TTC549 (cell line): Measurements from ENCODE around the gene CD4.
"Not testable (repeated sequence)": the region's sequence is repeated elsewhere in the genome, so short reads cannot be mapped to it uniquely, and the experiment has no call there.

Source experiments
- FAIRE-seq: peaks from 2 replicates; lab custom pipeline; 2012; peaks lifted over from hg19 to GRCh38; lab: Jason Lieb, UNC

CD4 gene

GRCh38 chr12:6788972-6789924 lies at the start of gene CD4:
Gene CD4 (plus strand): TSS chr12:6789528. CDS start chr12:6800139, 10,611 bp downstream.
- FAIRE-seq, result no peak

GRCh38 chr12:6742080-6742479 lies 47.2 kb upstream of the CD4 start:
- FAIRE-seq, result not testable (repeated sequence)

DNA sequence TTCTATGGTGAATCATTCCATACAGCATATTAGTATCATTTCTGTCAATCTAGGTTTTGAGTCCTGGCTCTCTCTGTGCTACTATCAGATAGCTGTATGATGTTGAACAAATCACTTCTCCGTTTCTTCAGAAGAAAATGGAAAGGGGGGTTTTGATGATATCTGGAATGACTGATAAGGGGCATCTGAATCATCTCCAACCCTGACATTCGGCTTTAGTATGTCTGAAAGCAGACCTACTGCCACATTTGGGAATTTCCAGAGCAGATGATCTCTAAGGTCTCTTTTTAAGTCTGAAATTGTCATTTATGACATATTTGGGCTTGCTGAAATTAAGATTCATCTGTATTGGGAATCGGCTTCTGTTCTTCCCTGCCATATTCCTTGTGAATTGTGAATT lies 46.5 kb upstream of the CD4 start:
- FAIRE-seq, result no peak

GRCh38 chr12:6743300-6743699 lies 46.0 kb upstream of the CD4 start:
- not testable (repeated sequence) for FAIRE-seq

DNA sequence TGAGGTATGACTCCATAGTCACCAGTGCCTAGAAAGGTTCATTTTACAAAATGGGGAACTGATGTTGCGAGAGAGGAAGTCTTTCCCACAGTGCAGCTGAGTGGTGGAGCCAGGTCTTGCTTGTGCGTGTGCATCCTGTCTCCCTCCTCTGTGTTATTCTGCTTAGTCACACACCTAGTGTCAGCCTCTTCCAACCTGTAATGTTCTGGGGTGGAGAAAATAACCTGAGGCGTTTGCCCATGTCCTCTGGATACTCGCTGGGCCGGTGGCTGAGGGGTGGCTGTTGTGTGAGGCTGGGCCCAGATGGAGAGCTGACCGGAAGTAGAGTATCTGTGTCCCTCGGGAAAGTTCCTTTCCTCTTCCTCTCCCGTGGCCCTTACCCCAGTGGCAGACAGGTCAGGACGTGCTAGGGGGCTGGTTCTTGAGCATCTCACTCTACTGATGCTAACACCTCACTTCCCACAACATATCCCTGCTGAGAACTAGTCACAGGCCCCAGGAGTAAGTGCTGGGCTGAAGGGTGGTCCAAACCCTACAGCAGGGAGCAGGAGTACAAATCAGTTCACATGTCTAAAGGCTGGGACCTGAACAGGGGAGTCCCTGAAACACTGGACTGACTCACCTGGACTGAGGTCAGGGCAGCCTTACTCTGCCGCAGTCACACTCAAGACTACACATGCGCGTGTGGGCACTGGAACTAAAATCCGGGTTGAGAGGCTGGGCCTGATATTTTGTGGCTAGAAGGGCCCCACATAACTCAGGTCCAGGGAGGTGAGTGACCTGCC lies 43.4 kb upstream of the CD4 start:
- FAIRE-seq, result no peak

- FAIRE-seq, result no peak
Observed at GRCh38 chr12:6747216-6747615, 42.1 kb upstream of the CD4 start.

DNA sequence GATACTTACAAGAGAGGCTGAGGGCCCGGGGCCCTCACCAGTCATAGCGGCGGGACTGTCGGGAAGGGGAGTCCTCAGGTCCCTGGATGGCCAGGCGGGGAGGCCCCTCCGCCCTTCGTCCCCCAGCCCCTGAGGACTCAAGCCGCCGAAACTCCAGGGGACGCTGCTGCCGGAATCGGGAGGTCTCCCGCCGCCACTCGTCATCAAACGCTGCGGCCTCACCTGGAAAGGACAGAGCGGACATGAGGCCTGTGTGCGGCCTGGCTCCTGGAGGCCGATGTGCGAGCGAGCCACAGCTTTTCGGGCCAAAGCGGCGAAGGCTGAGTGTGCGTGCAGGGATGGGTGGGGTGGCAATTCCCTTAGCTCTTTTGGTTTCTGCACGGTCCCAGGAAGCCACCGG lies 40.6 kb upstream of the CD4 start:
- no peak for FAIRE-seq

DNA sequence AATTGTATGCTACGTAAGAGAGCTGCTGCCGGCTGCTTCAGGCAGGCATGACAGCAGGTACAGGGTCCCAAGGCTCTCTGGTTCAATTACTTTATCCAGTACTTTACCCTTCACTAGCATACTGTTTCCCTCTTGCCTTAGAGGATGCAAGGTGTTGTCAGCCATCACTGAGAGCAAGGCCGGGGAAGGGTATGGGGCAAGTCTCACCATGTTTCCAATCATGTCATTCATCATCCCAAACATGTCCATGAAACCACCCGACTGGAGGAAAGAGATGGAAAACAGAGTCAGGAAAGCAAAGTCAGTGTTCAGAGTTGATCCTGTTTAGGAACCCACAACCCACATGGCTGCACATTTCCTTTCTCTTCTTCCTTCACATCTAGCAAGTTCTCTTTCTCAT lies 38.8 kb upstream of the CD4 start:
- no peak for FAIRE-seq

DNA sequence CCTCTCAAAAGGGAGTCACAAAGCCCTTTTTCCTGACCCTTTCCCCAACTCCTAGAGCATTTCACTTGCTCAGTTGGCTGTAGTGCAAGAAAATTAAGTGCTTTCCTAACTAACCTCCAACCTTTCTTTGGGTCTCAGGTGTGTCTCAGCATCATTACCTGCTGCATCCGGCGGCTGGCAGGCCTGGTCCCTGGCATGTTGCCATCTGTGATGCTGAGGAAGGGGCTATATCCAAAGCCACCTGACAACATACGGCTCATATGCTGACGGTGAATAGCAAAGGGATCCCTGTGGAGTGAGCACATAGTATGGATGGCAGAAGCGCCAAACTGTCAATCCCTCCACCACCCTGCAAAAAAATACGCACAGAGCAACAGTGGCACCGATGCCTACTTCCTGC lies 37.6 kb upstream of the CD4 start:
- no peak for FAIRE-seq

- no peak for FAIRE-seq
Observed at GRCh38 chr12:6752167-6752920, 37.0 kb upstream of the CD4 start.

GRCh38 chr12:6752921-6753771 lies 36.2 kb upstream of the CD4 start, which contains the start of gene MLF2:
Gene MLF2 (minus strand): TSS chr12:6753141. CDS start chr12:6752334, 807 bp downstream.
- FAIRE-seq, result peak; percentile 89

GRCh38 chr12:6753772-6754356 lies 35.5 kb upstream of the CD4 start:
- FAIRE-seq, result no peak

DNA sequence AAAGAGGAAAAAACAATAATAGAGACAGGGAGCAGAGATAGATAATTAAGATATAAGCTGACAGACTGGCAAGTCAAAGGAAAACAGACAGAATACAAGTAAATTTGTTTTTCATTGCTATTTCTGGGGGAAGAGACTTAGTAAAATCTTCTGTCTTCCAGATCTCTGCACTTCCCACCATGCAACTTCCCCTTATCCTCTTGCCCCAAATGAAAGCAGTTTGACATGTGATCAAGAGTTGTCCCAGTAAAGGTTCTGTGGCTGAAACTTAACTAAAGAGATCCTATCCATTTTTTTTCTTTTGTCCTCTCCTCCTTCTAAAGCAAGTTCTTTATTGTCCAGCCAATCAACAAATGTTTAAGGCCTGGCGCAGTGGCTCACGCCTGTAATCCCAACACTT lies 34.9 kb upstream of the CD4 start:
- FAIRE-seq, result no peak

- FAIRE-seq, result no peak
Observed at GRCh38 chr12:6757028-6757690, 32.2 kb upstream of the CD4 start.

DNA sequence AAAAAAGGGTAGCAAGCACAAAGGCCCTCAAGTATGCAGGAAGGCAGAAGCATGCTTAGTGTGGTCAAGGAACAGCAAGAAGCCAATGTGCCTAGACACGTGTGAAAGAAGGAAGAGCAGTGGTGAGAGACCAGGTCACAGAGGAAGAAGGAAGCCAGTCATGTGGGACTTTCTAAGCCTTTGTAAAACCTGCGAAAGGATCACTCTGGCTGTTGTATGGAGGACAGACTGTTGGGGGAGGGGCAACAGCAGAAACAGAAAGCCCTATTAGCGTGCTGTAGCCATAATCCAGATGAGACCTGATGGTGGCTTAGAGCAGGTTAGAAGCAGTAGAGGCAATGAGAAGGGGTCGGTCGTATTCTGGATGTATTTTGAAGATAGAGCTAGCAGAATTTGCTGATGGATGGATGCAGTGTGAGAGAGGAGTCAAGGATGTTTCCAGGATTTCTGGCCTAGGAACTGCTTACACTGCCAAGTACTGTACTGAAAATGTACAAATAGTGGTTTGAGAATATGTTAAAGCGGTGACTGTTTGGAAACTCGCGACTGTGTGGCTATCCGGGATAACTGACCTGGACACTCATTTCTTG lies 30.7 kb upstream of the CD4 start:
- FAIRE-seq, result no peak

- no peak for FAIRE-seq
Observed at GRCh38 chr12:6759741-6760140, 29.6 kb upstream of the CD4 start.

DNA sequence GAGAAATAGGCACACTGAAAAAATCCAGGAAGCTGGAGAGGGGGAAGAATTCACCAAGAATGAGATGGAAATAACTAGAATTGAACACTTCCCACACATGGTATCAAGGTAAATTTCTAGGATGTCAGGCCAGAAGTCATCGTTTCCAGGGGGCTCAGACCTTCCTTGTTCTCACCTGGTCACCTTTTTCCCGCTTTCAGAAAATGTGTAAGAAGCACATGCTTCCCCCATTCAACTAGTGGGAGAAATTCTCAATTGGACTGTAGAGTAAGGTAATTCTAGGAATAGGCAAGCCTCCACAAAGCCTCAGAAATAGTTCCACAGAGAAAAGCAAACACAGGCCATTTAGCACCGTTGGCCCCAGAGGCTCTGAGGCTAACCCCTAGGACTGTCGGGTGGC lies 25.9 kb upstream of the CD4 start:
- FAIRE-seq, result no peak

GRCh38 chr12:6764011-6764828 lies 25.1 kb upstream of the CD4 start:
- FAIRE-seq, result peak; percentile 98

- no peak for FAIRE-seq
Observed at GRCh38 chr12:6765048-6765633, 24.2 kb upstream of the CD4 start.
